Erythroblast (primary cell): ENCODE data around the gene IPCEF1.

ENCODE experiments used
- GATA1 ChIP-seq: IDR thresholded peaks from 2 replicates; pipeline ENCODE4 v1.6.1; 2011; ENCODE audit warnings: low read depth, mild to moderate bottlenecking, control low read depth, low read length, moderate library complexity
- POLR2A ChIP-seq: IDR thresholded peaks from 2 replicates; pipeline ENCODE4 v1.6.1; 2011; ENCODE audit warnings: mild to moderate bottlenecking, low read length

DNA sequence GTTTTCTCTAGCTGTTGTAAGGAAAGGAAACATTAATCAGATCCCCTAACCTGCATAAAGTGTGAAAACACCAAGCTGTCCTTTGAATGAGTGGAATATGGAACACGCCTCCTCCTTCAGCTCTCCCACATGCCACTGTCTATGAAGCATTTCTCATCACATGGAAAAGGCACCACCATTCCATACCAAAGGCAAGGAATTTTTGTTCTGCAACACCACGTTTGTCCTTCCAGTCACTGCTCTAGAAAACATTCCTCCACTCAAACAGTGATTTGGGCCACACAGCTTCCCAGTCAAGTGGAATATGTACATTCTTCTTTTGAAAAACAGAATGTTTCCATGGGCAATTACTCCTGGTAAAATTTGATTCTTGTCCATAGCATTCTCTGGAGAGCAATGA is 197.5 kb downstream of the IPCEF1 start:
- TF ChIP-seq POLR2A (no peak), GATA1 (no peak)
